GM10248 (cell line): Measurements from ENCODE around the gene CCND1.
"Not testable (repeated sequence)": the region's sequence is repeated elsewhere in the genome, so short reads cannot be mapped to it uniquely, and the experiment has no call there.

Experiments used
- CTCF ChIA-PET: fragments of 300-600 bp; sonication (Branson Sonifier 250); formaldehyde crosslinking; extraction: SDS; loops from one replicate; lab custom pipeline; 2021; ENCODE audit warnings: antibody characterized with exemption; lab: Yijun Ruan, JAX
- POLR2A ChIA-PET: fragments of 350-650 bp; sonication (Branson Sonifier 250); formaldehyde crosslinking; extraction: SDS; loops from one replicate; lab custom pipeline; 2020; ENCODE audit warnings: antibody characterized with exemption; lab: Yijun Ruan, JAX
- DNase-seq: peaks from one replicate; pipeline ENCODE4 v3.0.0; 2012; ENCODE audit errors: extremely low spot score
- TF ChIP-seq, protein P1 (sequence below): IDR thresholded peaks from 2 replicates; pipeline ENCODE4 v1.5.1; 2012; ENCODE audit warnings: mild to moderate bottlenecking, low read depth; ENCODE audit errors: extremely low read depth, missing control alignments, control extremely low read depth

CCND1 gene

GRCh38 chr11:69683764-69684333 lies 42.9 kb downstream of the CCND1 start:
- TF ChIP-seq, protein P1, sequence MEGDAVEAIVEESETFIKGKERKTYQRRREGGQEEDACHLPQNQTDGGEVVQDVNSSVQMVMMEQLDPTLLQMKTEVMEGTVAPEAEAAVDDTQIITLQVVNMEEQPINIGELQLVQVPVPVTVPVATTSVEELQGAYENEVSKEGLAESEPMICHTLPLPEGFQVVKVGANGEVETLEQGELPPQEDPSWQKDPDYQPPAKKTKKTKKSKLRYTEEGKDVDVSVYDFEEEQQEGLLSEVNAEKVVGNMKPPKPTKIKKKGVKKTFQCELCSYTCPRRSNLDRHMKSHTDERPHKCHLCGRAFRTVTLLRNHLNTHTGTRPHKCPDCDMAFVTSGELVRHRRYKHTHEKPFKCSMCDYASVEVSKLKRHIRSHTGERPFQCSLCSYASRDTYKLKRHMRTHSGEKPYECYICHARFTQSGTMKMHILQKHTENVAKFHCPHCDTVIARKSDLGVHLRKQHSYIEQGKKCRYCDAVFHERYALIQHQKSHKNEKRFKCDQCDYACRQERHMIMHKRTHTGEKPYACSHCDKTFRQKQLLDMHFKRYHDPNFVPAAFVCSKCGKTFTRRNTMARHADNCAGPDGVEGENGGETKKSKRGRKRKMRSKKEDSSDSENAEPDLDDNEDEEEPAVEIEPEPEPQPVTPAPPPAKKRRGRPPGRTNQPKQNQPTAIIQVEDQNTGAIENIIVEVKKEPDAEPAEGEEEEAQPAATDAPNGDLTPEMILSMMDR: no peak
- POLR2A ChIA-PET: interaction anchor here (0.6 kb wide), 1 partner anchor 9 kb away, joined by 3 read pairs; the partner anchor contains the start of gene LTO1

DNA sequence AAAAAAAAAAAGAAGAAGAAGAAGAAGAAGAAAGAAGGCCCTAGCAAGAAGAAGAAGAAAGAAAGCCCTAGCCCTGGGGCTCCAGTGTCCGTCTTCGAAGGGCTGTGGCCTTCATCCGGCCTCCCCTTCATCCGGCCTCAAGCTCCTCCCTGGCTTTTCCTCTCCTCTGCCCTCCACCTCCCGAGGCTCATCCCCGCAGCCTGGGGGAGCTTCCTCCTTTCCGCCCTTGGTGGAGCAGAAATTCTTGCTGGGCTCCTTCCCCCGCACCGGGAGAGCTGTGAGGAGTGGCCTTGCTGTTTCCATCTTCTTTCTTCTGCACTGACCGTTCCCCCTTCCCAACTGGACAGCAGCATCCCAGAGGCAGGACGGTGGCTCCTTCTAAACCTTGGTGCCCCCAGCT lies 43.7 kb downstream of the CCND1 start:
- CTCF ChIA-PET: interaction anchor here (0.9 to 3.2 kb wide), 9 partner anchors 10 to 526 kb away, joined by 3 to 11 read pairs (median 4); partner anchors contain the start of gene LTO1
- TF ChIP-seq, protein P1: no peak
- POLR2A ChIA-PET: no interaction called here
- DNase-seq: no peak

More at GRCh38 chr11:69683764-69684333, 42.9 kb downstream of the CCND1 start:
- DNase-seq: no peak
- CTCF ChIA-PET: interaction anchor here (0.9 to 3.2 kb wide), 7 partner anchors 9 to 527 kb away, joined by 3 to 11 read pairs (median 5); partner anchors contain the start of gene LTO1

- CTCF ChIA-PET: interaction anchor here (0.6 to 3.2 kb wide), 8 partner anchors 11 to 223 kb away, joined by 3 to 11 read pairs (median 4); partner anchors contain the start of gene LTO1
- POLR2A ChIA-PET: no interaction called here
Measured at GRCh38 chr11:69685348-69685747, 44.4 kb downstream of the CCND1 start.

DNA sequence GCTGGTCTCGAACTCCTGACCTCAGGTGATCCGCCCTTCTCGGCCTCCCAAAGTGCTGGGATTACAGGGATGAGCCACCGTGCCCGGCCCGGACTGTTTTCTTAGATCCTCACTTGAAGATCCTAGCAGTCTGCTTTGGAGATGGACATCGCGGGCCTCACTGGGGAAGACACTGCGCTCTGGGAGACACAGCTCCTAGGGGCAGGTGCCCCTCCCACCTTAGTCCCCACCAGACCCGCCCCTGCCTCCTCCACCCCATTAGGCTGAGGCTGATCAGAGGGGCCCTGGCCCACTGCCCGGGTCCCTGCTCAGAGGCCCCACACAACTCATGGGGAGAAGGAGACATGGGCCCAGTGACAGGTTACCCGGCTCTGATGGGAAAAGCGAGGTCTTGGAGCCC lies 45.5 kb downstream of the CCND1 start:
- ChIA-PET POLR2A (no interaction called here), CTCF (interaction anchor here (0.6 to 2.8 kb wide), 3 partner anchors 202 to 361 kb away, joined by 3 to 10 read pairs (median 3); no protein-coding TSS in a partner anchor)
- DNase-seq: no peak

More at GRCh38 chr11:69685348-69685747, 44.4 kb downstream of the CCND1 start:
- DNase-seq: no peak
- TF ChIP-seq, protein P1: no peak

DNA sequence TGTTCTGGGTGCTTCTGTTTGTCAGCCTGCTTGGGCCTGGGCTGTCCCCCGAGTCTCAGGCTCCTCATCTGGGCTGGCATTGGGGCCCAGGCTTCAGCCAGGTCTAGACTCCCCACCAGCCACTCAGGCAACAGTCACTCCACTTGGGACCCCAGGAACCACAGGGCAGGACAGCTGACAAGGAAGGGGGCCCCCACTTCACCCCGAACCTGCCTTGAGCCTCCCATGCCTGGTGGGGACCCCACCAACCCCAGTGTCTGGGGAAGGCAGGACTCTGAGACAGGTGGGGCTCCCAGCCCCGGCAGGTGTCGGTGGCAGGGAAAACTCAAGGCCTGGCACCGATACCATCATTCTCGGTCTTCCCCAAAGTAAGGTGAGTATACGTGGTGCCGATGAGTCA lies 45.9 kb downstream of the CCND1 start:
- TF ChIP-seq, protein P1: no peak
- no peak for DNase-seq
- POLR2A ChIA-PET: no interaction called here
- CTCF ChIA-PET: interaction anchor here (1.3 kb wide), 1 partner anchor 224 kb away, joined by 3 read pairs; no protein-coding TSS in a partner anchor

More for the DNA sequence above, 45.5 kb downstream of the CCND1 start:
- TF ChIP-seq, protein P1: no peak

DNA sequence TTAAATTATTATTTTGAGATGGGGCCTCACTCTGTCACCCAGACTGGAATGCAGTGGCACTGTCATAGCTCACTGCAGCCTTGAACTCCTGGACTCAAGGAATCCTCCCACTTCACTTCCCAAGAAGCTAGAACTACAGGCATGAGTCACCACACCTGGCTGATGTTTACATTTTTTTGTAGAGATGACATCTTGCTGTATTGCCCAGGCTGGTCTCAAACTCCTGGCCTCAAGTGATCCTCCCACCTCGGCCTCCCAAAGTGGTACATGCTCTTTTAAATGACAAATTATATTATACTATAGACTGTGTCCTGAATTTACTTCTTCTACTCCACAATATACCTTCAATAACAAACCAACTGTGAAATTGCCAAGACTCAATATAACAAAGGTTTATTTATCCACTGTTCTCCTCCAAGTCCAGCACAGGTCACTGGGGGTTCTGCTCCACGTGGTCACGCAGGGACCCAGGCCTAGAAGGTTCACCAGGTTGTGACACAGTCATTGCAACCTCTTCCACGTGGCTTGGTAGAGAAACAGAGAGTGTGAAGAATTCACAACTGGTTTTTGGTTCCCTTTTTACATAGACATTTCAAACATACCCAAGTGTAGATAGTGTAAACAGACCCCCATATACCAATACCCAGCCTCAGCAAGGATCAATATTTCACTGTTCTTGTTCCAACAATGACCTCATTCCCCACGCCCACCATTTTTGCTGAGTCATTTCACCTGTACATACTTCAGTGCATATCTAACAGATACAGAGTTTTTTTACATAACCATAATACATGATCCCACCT lies 47.2 kb downstream of the CCND1 start:
- POLR2A ChIA-PET, DNase-seq: not testable (repeated sequence)
- CTCF ChIA-PET: interaction anchor here (1.2 kb wide), 1 partner anchor 18 kb away, joined by 3 read pairs; no protein-coding TSS in a partner anchor
